Omental fat pad (tissue), 4 donors: ENCODE results near the gene AFMID. TPM values are rescaled to one million over a fixed set of nuclear protein-coding genes. Genes with fewer than 3 reads are reported as not detected.
A peak's percentile ranks its signal among the peaks of the same experiment; 100 is the strongest.
"Not testable (repeated sequence)": the region's sequence is repeated elsewhere in the genome, so short reads cannot be mapped to it uniquely, and the experiment has no call there.

Source experiments
- ATAC-seq: fragments of 150-250 bp; one replicate; pipeline ENCODE4 v1.9.1; 2016; ENCODE audit warnings: mild to moderate bottlenecking, moderate library complexity; ENCODE audit not compliant: low FRiP score
- DNase-seq: peaks from one replicate; pipeline ENCODE4 v3.0.0-alpha.2; 2019; ENCODE audit warnings: low spot score
- CTCF ChIP-seq, 3 donors: fragments of 450-650 bp; IDR thresholded peaks; one replicate each; pipeline ENCODE4 v1.5.1; 2016 to 2017; ENCODE audit warnings: antibody characterized with exemption in 3 of 3, mild to moderate bottlenecking in 3 of 3, moderate library complexity in 2 of 3
- total RNA-seq, 4 donors: library from RNA; depleted of rRNA; stranded (reverse); fragments of >200 nt; gene quantifications; one replicate each; pipeline ENCODE4 v1.1.0, GENCODE V29; 2016

Gene AFMID
- total RNA-seq, 4 donors from 2014 or later, result 21.7 to 29.0 (median 26.0) TPM

- no peak for TF ChIP-seq CTCF (IDR thresholded peaks at IDR 0.05)
- no peak for ATAC-seq
- DNase-seq, result no peak
Measured at GRCh38 chr17:78252111-78252634, 65.0 kb downstream of the AFMID start.

- DNase-seq (no peak), ATAC-seq (no peak)
- no peak for TF ChIP-seq CTCF (IDR thresholded peaks at IDR 0.05)
Measured at GRCh38 chr17:78252701-78253635, 65.8 kb downstream of the AFMID start.

- DNase-seq, ATAC-seq: not testable (repeated sequence)
Measured at GRCh38 chr17:78253636-78253945, 66.4 kb downstream of the AFMID start.

- peak; percentile 68 for ATAC-seq
- DNase-seq, result peak; percentile 74
- no peak for TF ChIP-seq CTCF (IDR thresholded peaks at IDR 0.05)
Measured at GRCh38 chr17:78253946-78254672, 66.9 kb downstream of the AFMID start.

- ATAC-seq (no peak), DNase-seq (no peak)
- no peak for TF ChIP-seq CTCF (IDR thresholded peaks at IDR 0.05)
Measured at GRCh38 chr17:78255029-78255656, 68.0 kb downstream of the AFMID start.

GRCh38 chr17:78255953-78256706 is 69.0 kb downstream of the AFMID start:
- no peak for TF ChIP-seq CTCF (IDR thresholded peaks at IDR 0.05)
- ATAC-seq (no peak), DNase-seq (no peak)
